Lung (tissue), 12 donors: ENCODE results near the gene RGS3. TPM values are rescaled to one million over a fixed set of nuclear protein-coding genes. Genes with fewer than 3 reads are reported as not detected.

Experiments
- ATAC-seq: fragments of 200-7000 bp; cut with Tn5 transposase; one replicate; pipeline ENCODE4 v1.9.1; 2020; ENCODE audit warnings: moderate number of reproducible peaks; ENCODE audit not compliant: insufficient read depth, low FRiP score
- DNase-seq, 3 donors: peaks; one replicate each; pipeline ENCODE4 v3.0.0-alpha.2; 2013 to 2017
- H3K27ac ChIP-seq, 2 donors: one replicate each; pipeline ENCODE4 v1.5.1; 2013; ENCODE audit warnings: mild to moderate bottlenecking in 2 of 2, moderate library complexity in 2 of 2, control low read depth in 1 of 2, inconsistent platforms in 1 of 2, low read depth in 1 of 2, low read length in 1 of 2
- H3K27me3 ChIP-seq, 3 donors: one replicate each; pipeline ENCODE4 v1.5.1; 2013; ENCODE audit warnings: low read length in 2 of 3; ENCODE audit not compliant: control insufficient read depth in 3 of 3, insufficient read depth in 3 of 3
- H3K36me3 ChIP-seq, 4 donors: one replicate each; pipeline ENCODE4 v1.5.1; 2013; ENCODE audit warnings: low read length in 4 of 4, mild to moderate bottlenecking in 1 of 4, moderate library complexity in 1 of 4; ENCODE audit not compliant: control insufficient read depth in 4 of 4, insufficient read depth in 4 of 4
- H3K4me1 ChIP-seq, 5 donors: one replicate each; pipeline ENCODE4 v1.5.1; 2013; ENCODE audit warnings: low read length in 5 of 5, mild to moderate bottlenecking in 2 of 5, moderate library complexity in 1 of 5; ENCODE audit not compliant: control insufficient read depth in 5 of 5, insufficient read depth in 5 of 5
- H3K4me3 ChIP-seq: one replicate; pipeline ENCODE4 v1.5.1; 2013; ENCODE audit warnings: mild to moderate bottlenecking, control low read depth, moderate library complexity
- H3K9ac ChIP-seq, 2 donors: one replicate each; pipeline ENCODE4 v1.5.1; 2013; ENCODE audit warnings: low read length in 2 of 2, control low read depth in 1 of 2; ENCODE audit not compliant: insufficient read depth in 1 of 2
- H3K9me3 ChIP-seq, 4 donors: one replicate each; pipeline ENCODE4 v1.5.1; 2013; ENCODE audit warnings: low read length in 3 of 4, mild to moderate bottlenecking in 1 of 4, moderate library complexity in 1 of 4; ENCODE audit not compliant: control insufficient read depth in 4 of 4, insufficient read depth in 3 of 4
- WGBS, 2 donors: extraction: QIAGEN DNeasy Blood & Tissue Kit; methylation state at CpG; one replicate each; pipeline ENCODE4 v1.1.7; 2013; 5-methylcytosine and 5-hydroxymethylcytosine counted together
- polyA plus RNA-seq, 2 donors: library from polyadenylated mRNA; stranded (reverse); fragments of 200-250 nt; gene quantifications; one replicate each; pipeline ENCODE4 v1.2.1, GENCODE V29; 2013
- total RNA-seq, 2 donors: library from RNA; depleted of rRNA in 1 of 2; stranded (reverse); fragments of >200 nt in 1 of 2; gene quantifications; one replicate each; pipeline ENCODE4 v1.2.1, GENCODE V29; 2014 to 2021
- TF ChIP-seq, protein P1 (sequence below): IDR thresholded peaks from 2 replicates; pipeline ENCODE4 v1.5.1; 2012; ENCODE audit warnings: mild to moderate bottlenecking; ENCODE audit errors: control extremely low read depth, extremely low read depth
- donor health status: control.
- donor health status: control.
- donor health status: Bipolar disorder and iron deficiency.
- donor health status: healthy.
- donor health status: DM: yes; HTN: yes; CAD: no.

Gene RGS3
- total and polyA plus RNA-seq, 4 donors = 43.0 to 91.8 (median 73.9) TPM

DNA sequence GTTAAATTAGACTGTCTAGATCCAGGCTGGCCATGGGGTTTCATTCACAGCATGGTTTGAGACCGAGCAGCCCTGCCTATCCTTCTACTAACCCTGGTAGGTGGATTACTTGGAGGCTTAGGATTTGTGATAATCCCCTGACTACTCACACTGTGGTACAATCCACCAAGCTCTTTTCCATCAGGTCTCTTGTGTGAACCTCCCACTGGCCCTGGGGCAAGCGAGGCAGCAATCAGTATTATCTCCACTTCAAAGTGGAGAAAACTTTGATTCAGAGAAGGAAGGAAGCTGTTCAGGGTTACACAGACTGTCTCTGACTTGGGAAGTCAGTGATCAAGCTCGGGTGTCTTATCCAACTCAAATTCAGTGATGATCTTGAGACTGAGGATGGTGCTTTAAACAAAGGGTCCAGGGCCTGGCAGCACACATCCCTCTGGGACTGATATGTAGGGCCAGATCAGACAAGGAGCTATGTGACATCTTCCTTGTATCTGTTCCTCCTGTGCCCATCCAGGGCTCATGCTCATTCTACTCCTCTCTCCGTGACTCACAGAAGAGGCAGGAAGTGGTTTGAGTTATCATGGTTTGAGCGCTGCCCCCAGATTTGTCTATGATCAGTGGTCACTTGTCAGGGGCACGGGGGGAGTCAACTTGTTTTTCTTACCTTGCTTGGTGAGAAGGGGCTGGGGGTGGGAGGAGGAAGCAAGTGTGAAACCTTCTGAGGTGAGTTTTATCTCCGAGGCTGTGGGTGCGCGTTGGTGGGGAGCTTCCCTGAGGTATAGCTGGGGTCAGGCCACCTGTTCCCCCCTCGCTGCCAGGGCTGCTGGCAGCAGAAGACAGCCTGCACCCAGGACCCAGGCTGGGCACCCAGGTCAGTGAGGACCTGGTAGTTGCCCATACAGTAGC, 48.6 kb downstream of the RGS3 start:
- Histone ChIP-seq H3K9me3 (no peaks in the 10 kb centered on the region), H3K9ac (no peak overlapping the region), H3K4me3 (no peak overlapping the region), H3K4me1 (peaks cover 3 to 18% (median 4%) of the 10 kb centered on the region in 5 donors), H3K27ac (no peak overlapping the region), H3K27me3 (no peaks in the 10 kb centered on the region), H3K36me3 (peaks cover 0 to 11% (median 2%) of the 10 kb centered on the region in 4 donors)
- DNase-seq (no peak), ATAC-seq (no peak)
- 62 to 69% methylated on average over 10 of the region's 10 CpGs for whole genome bisulfite sequencing, 2 donors
- TF ChIP-seq, protein P1, sequence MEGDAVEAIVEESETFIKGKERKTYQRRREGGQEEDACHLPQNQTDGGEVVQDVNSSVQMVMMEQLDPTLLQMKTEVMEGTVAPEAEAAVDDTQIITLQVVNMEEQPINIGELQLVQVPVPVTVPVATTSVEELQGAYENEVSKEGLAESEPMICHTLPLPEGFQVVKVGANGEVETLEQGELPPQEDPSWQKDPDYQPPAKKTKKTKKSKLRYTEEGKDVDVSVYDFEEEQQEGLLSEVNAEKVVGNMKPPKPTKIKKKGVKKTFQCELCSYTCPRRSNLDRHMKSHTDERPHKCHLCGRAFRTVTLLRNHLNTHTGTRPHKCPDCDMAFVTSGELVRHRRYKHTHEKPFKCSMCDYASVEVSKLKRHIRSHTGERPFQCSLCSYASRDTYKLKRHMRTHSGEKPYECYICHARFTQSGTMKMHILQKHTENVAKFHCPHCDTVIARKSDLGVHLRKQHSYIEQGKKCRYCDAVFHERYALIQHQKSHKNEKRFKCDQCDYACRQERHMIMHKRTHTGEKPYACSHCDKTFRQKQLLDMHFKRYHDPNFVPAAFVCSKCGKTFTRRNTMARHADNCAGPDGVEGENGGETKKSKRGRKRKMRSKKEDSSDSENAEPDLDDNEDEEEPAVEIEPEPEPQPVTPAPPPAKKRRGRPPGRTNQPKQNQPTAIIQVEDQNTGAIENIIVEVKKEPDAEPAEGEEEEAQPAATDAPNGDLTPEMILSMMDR = no peak

DNA sequence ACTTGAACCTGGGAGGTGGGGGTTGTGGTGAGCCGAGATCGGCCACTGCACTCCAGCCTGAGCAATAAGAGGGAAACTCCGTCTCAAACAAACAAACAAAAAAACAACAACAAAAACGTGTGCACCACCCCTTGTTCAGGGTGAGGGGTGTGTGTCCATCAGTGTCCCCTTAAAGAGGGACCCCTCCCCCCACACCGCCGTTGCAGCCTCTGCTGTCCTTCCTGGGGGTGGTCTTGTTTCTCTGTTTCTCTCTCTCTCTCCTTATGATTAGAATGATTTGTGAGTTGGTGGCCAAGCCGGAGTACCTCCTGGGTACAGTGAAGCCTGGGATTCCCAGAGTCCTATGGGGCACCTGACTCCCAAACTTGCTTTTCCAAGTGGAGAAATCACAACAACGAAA, 49.6 kb downstream of the RGS3 start:
- Histone ChIP-seq H3K36me3 (peaks cover 0 to 9% (median 4%) of the 10 kb centered on the region in 4 donors), H3K9me3 (no peaks in the 10 kb centered on the region), H3K27ac (no peak overlapping the region), H3K27me3 (no peaks in the 10 kb centered on the region), H3K9ac (no peak overlapping the region), H3K4me3 (no peak overlapping the region), H3K4me1 (peaks cover 3 to 13% (median 4%) of the 10 kb centered on the region in 5 donors)
- WGBS, 2 donors = 84 to 89% methylated on average over 8 of the region's 8 CpGs
- DNase-seq (no peak), ATAC-seq (no peak)
- TF ChIP-seq, protein P1 = no peak

- no peak overlapping the region for H3K9ac ChIP-seq
- peaks cover 0 to 9% (median 4%) of the 10 kb centered on the region in 4 donors for H3K36me3 ChIP-seq
- TF ChIP-seq, protein P1 = no peak
- H3K9me3 ChIP-seq = no peaks in the 10 kb centered on the region
- 94 to 100% methylated on average over 2 of the region's 2 CpGs for WGBS, 2 donors
- no peaks in the 10 kb centered on the region for H3K27me3 ChIP-seq
- DNase-seq (no peak), ATAC-seq (no peak)
- no peak overlapping the region for H3K4me3 ChIP-seq
- peaks cover 1 to 10% (median 3%) of the 10 kb centered on the region in 5 donors for H3K4me1 ChIP-seq
- no peak overlapping the region for H3K27ac ChIP-seq
Measured at GRCh38 chr9:113513536-113513935, 50.0 kb downstream of the RGS3 start.
